GM12878 (cell line): Measurements from ENCODE around the gene RNASE13. TPM values are rescaled to one million over a fixed set of nuclear protein-coding genes. Genes with fewer than 3 reads are reported as not detected.

Experiments
- ATAC-seq: fragments of 200-7000 bp; cut with Tn5 transposase; 3 replicates; pipeline ENCODE4 v1.9.1; 2020; ENCODE audit warnings: mild to moderate bottlenecking, moderate library complexity
- BruUV-seq: library from RNA; stranded (reverse); fragments of 400-500 nt; replicated peaks from 2 replicates; lab custom pipeline; 2021; lab: Mats Ljungman, UMichigan
- CTCF ChIA-PET: fragments of 300-600 bp; sonication (Branson Sonifier 250); formaldehyde crosslinking; extraction: SDS; loops from one replicate; lab custom pipeline; 2021; ENCODE audit warnings: inconsistent platforms; lab: Yijun Ruan, JAX
- POLR2A ChIA-PET: fragments of 350-600 bp; formaldehyde crosslinking; extraction: SDS; loops from one replicate; lab custom pipeline; 2021; ENCODE audit warnings: inconsistent platforms; lab: Charles Lee
- RAD21 ChIA-PET: fragments of 300-600 bp; sonication (Branson Sonifier 250); formaldehyde crosslinking; loops from one replicate; lab custom pipeline; 2023; ENCODE audit warnings: antibody characterized with exemption; ENCODE audit not compliant: unreplicated experiment; lab: Charles Lee
- SMC1A ChIA-PET: fragments of 300-600 bp; sonication (Branson Sonifier 250); formaldehyde crosslinking; loops from one replicate; lab custom pipeline; 2023; ENCODE audit not compliant: unreplicated experiment, uncharacterized antibody; lab: Charles Lee
- DNase-seq: peaks from one replicate; pipeline ENCODE4 v3.0.0-alpha.2; 2011; ENCODE audit warnings: low read depth, low spot score
- FAIRE-seq: peaks from 3 replicates; lab custom pipeline; 2011; peaks lifted over from hg19 to GRCh38; lab: Jason Lieb, UNC
- H2AFZ ChIP-seq: 2 replicates; pipeline ENCODE4 v1.6.0; 2011; ENCODE audit warnings: low read depth, low read length, control low read depth; ENCODE audit not compliant: control insufficient read depth
- H3K27ac ChIP-seq: 2 replicates; pipeline ENCODE4 v1.5.1; 2011; ENCODE audit warnings: control low read depth; ENCODE audit not compliant: control insufficient read depth, insufficient read depth
- H3K27me3 ChIP-seq, 2 experiments: replicated peaks in 1 of 2; 2 replicates each; pipeline versions ENCODE4 v1.6.0 to v1.6.1; 2011; ENCODE audit warnings: low read length in 1 of 2; ENCODE audit not compliant: control insufficient read depth in 2 of 2, insufficient read depth in 2 of 2
- H3K36me3 ChIP-seq, 2 experiments: 2 replicates each; pipeline ENCODE4 v1.5.1; 2011; ENCODE audit warnings: low read length in 1 of 2; ENCODE audit not compliant: control insufficient read depth in 2 of 2, insufficient read depth in 2 of 2
- H3K4me1 ChIP-seq: 2 replicates; pipeline ENCODE4 v1.6.1; 2011; ENCODE audit warnings: mild to moderate bottlenecking, low read length, moderate library complexity, mixed read lengths; ENCODE audit not compliant: control insufficient read depth, insufficient read depth
- H3K4me2 ChIP-seq: 2 replicates; pipeline ENCODE4 v1.6.0; 2011; ENCODE audit warnings: control low read depth; ENCODE audit not compliant: control insufficient read depth, insufficient read depth
- H3K4me3 ChIP-seq: fragments of 200-600 bp; sonication (generic); 2 replicates; pipeline ENCODE4 v1.5.1; 2016
- H3K79me2 ChIP-seq: 2 replicates; pipeline ENCODE4 v1.6.0; 2011; ENCODE audit warnings: low read length; ENCODE audit not compliant: control insufficient read depth, insufficient read depth
- H3K9ac ChIP-seq: 2 replicates; pipeline ENCODE4 v1.8.0; 2011; ENCODE audit warnings: low read length, control low read depth, mixed read lengths; ENCODE audit not compliant: control insufficient read depth, insufficient read depth
- H3K9me3 ChIP-seq: replicated peaks from 3 replicates; pipeline ENCODE4 v1.5.1; 2011; ENCODE audit warnings: mild to moderate bottlenecking, low read length; ENCODE audit not compliant: control insufficient read depth, insufficient read depth
- H4K20me1 ChIP-seq: 2 replicates; pipeline ENCODE4 v1.6.0; 2011; ENCODE audit not compliant: control insufficient read depth, insufficient read depth
- CBFB ChIP-seq: IDR thresholded peaks from 2 replicates; pipeline ENCODE4 v1.6.1; 2016; ENCODE audit warnings: antibody characterized with exemption, low read depth
- DPF2 ChIP-seq: fragments of 450-650 bp; IDR thresholded peaks from 2 replicates; pipeline ENCODE4 v1.6.1; 2017; ENCODE audit warnings: mild to moderate bottlenecking
- EZH2 ChIP-seq: IDR thresholded peaks from 2 replicates; pipeline ENCODE4 v1.6.1; 2012; ENCODE audit warnings: low read depth, mild to moderate bottlenecking, control low read depth, inconsistent platforms, low read length, borderline replicate concordance; ENCODE audit not compliant: control insufficient read depth
- IRF4 ChIP-seq: IDR thresholded peaks from 2 replicates; pipeline ENCODE4 v1.6.1; 2011; ENCODE audit warnings: low read depth, low read length
- KDM1A ChIP-seq: fragments of 200-600 bp; sonication (generic); IDR thresholded peaks from 2 replicates; pipeline ENCODE4 v1.6.1; 2016; ENCODE audit warnings: borderline replicate concordance
- NFXL1 ChIP-seq: fragments of 450-650 bp; IDR thresholded peaks from 2 replicates; pipeline ENCODE4 v1.6.1; 2017; ENCODE audit warnings: antibody characterized with exemption, mild to moderate bottlenecking, borderline replicate concordance
- ZNF274 ChIP-seq: IDR thresholded peaks from one replicate; pipeline ENCODE4 v1.8.0; 2011; ENCODE audit not compliant: insufficient read length, insufficient read depth
- WGBS: methylation state at CpG from one replicate; pipeline ENCODE4 v1.1.6; 2016; ENCODE audit warnings: low lambda C conversion rate; ENCODE audit not compliant: insufficient replicate concordance, insufficient coverage; ENCODE audit errors: missing lambda C conversion rate; 5-methylcytosine and 5-hydroxymethylcytosine counted together
- in situ Hi-C: fragments of 300-500 bp; cut with MboI; formaldehyde crosslinking; loops from 9 replicates; pipeline ENCODE4 v1.14.3; 2018; ENCODE audit warnings: mixed read lengths
- intact Hi-C: fragments of 100-400 bp; cut with micrococcal nuclease; formaldehyde crosslinking; loops from one replicate; pipeline ENCODE4 v1.14.2; 2022; ENCODE audit not compliant: unreplicated experiment
- polyA plus RNA-seq, 11 experiments: library from polyadenylated mRNA; depleted of rRNA in 4 of 11; unstranded in 6 of 11; stranded (reverse) in 5 of 11; fragments of >200 nt; fragmentation: Nextera tagmentation in 4 of 11; fragmentation: Illumina TruSeq in 1 of 11; extraction: Ambion mirVana in 4 of 11; extraction: Trizol in 1 of 11; gene quantifications; 1 replicate in 1 of 11; 2 replicates in 10 of 11; pipeline versions ENCODE4 v1.2.1 to v1.2.3, GENCODE V29; 2011 to 2016; ENCODE audit warnings: inconsistent platforms in 2 of 11, missing spikeins in 2 of 11, low read depth in 1 of 11
- total RNA-seq, 4 experiments: library from RNA; depleted of rRNA in 3 of 4; stranded (reverse); fragments of >200 nt in 3 of 4; fragmentation: Illumina TruSeq in 1 of 4; extraction: Trizol in 1 of 4; gene quantifications; 2 replicates each; pipeline versions ENCODE4 v1.2.1 to v1.2.3, GENCODE V29; 2013 to 2021
- TF ChIP-seq, protein P1 (sequence below): IDR thresholded peaks from 2 replicates; pipeline ENCODE4 v1.6.1; 2012; ENCODE audit warnings: low read depth, low read length, improper control_type of control experiment
- TF ChIP-seq, protein P2 (sequence below): IDR thresholded peaks from 2 replicates; pipeline ENCODE4 v1.6.1; 2012; ENCODE audit warnings: low read length, inconsistent platforms

Gene RNASE13
- total and polyA plus RNA-seq, 10 of the 15 experiments (the other 5 are each of a cell fraction or from before 2014, with no cell fraction given): not detected

DNA sequence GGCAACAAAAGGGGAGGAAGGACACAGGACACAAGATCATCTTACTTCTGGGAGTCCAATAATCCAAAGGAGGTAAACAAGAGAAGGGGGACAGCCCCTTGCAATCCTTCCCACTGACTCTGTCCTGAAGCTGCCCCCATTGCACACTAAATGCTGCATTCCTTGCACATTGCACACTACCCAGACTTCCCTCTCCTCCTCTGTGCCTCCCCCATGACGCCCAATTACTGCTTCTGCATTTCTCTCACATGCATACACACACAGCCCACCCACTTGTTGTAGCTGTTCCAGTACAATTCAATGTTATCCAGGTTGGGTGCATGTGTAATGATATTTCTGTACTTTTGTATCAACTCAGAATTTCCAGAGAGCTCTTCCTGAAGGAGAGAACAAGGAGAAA, 15.2 kb downstream of the RNASE13 start (continued):
- TF ChIP-seq, protein P1, sequence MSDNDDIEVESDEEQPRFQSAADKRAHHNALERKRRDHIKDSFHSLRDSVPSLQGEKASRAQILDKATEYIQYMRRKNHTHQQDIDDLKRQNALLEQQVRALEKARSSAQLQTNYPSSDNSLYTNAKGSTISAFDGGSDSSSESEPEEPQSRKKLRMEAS: no peak
- TF ChIP-seq NFXL1: no peak

DNA sequence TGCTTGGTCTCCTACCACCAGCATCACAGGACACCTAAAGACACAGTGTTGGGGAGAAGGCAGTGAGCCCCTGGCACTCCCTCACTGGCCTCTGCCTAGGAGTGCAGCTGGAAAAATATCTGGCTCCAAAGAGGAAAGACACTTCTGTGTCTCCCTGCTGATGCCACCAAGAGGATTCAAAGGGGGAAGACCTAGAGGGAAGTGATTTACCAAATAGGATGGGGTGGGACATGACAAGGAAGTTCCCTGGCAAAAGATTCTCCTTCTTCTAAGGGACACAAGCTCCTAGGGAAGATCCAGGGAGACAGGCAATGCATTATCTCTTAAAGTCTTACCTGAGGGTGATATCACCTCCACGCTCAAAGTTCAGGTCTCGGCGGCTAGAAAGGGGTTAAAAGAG, 15.8 kb downstream of the RNASE13 start:
- intact Hi-C loops: no loop called here

More for the DNA sequence above, 15.8 kb downstream of the RNASE13 start:
- no peaks in the 10 kb centered on the region for H3K4me1 ChIP-seq
- TF ChIP-seq EZH2 (no peak), ZNF274 (no peak), CBFB (no peak), IRF4 (no peak), KDM1A (no peak), DPF2 (no peak)
- TF ChIP-seq, protein P2, sequence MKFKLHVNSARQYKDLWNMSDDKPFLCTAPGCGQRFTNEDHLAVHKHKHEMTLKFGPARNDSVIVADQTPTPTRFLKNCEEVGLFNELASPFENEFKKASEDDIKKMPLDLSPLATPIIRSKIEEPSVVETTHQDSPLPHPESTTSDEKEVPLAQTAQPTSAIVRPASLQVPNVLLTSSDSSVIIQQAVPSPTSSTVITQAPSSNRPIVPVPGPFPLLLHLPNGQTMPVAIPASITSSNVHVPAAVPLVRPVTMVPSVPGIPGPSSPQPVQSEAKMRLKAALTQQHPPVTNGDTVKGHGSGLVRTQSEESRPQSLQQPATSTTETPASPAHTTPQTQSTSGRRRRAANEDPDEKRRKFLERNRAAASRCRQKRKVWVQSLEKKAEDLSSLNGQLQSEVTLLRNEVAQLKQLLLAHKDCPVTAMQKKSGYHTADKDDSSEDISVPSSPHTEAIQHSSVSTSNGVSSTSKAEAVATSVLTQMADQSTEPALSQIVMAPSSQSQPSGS: no peak
- TF ChIP-seq, all 136 proteins: peak for 0
- Histone ChIP-seq H3K36me3 (no peaks in the 10 kb centered on the region), H3K9me3 (no peaks in the 10 kb centered on the region), H3K27ac (no peak overlapping the region), H4K20me1 (no peaks in the 10 kb centered on the region), H3K4me3 (no peak overlapping the region), H3K27me3 (peaks cover 5 to 12% of the 10 kb centered on the region in 2 experiments), H3K4me2 (no peak overlapping the region), H2AFZ (no peak overlapping the region), H3K79me2 (no peaks in the 10 kb centered on the region), H3K9ac (no peak overlapping the region)
- FAIRE-seq (no peak), ATAC-seq (no peak), DNase-seq (no peak)
- ChIA-PET RAD21 (interaction anchor here (1.1 to 1.2 kb wide), 2 partner anchors 17 to 86 kb away, joined by 3 to 4 read pairs; no protein-coding TSS in a partner anchor), POLR2A (no interaction called here), CTCF (interaction anchor here (1.3 to 10.7 kb wide), 3 partner anchors 13 to 85 kb away, joined by 3 to 253 read pairs (median 6); partner anchors contain the start of gene TMEM253), SMC1A (interaction anchor here (1.4 to 2.2 kb wide), 2 partner anchors 21 to 87 kb away, joined by 4 to 11 read pairs; no protein-coding TSS in a partner anchor)
- BruUV-seq: no TSS peak
- WGBS: 51% methylated on average over 3 of the region's 3 CpGs
- in situ Hi-C loops: loop anchor here (5.0 kb wide), 1 partner anchor 84 kb away; the partner anchor contains the start of gene TMEM253
